HEK293 (cell line): ENCODE results near the gene CAPNS1.

Experiments used
- CTCF ChIP-seq: fragments of 450-650 bp; formaldehyde crosslinking; IDR thresholded peaks from 2 replicates; pipeline ENCODE4 v1.5.1; 2016; ENCODE audit warnings: missing biosample characterization, missing genetic modification characterization
- KLF1 ChIP-seq: fragments of 450-650 bp; formaldehyde crosslinking; IDR thresholded peaks from 2 replicates; pipeline ENCODE4 v1.5.1; 2016; ENCODE audit warnings: missing biosample characterization, missing genetic modification characterization
- PBX3 ChIP-seq: sonication (generic); formaldehyde crosslinking; IDR thresholded peaks from 2 replicates; pipeline ENCODE4 v1.8.1; 2022; ENCODE audit warnings: mild to moderate bottlenecking, moderate library complexity, missing genetic modification reagents
- PRDM6 ChIP-seq: fragments of 450-650 bp; formaldehyde crosslinking; IDR thresholded peaks from 2 replicates; pipeline ENCODE4 v1.5.1; 2017; ENCODE audit warnings: missing biosample characterization, missing genetic modification characterization
- YY1 ChIP-seq: fragments of 450-650 bp; formaldehyde crosslinking; IDR thresholded peaks from 2 replicates; pipeline ENCODE4 v1.5.1; 2018; ENCODE audit warnings: missing biosample characterization, missing genetic modification characterization
- ZBTB7A ChIP-seq: fragments of 450-650 bp; formaldehyde crosslinking; IDR thresholded peaks from 2 replicates; pipeline ENCODE4 v1.5.1; 2016; ENCODE audit warnings: low read depth, missing biosample characterization, missing genetic modification characterization
- ZNF239 ChIP-seq: fragments of 450-650 bp; formaldehyde crosslinking; IDR thresholded peaks from 2 replicates; pipeline ENCODE4 v1.5.1; 2016; ENCODE audit warnings: missing biosample characterization, missing genetic modification characterization
- ZNF26 ChIP-seq: fragments of 450-650 bp; formaldehyde crosslinking; IDR thresholded peaks from 2 replicates; pipeline ENCODE4 v1.5.1; 2016; ENCODE audit warnings: missing biosample characterization, missing genetic modification characterization
- ZNF416 ChIP-seq: fragments of 450-650 bp; formaldehyde crosslinking; IDR thresholded peaks from 2 replicates; pipeline ENCODE4 v1.5.1; 2016; ENCODE audit warnings: missing biosample characterization, missing genetic modification characterization
- TF ChIP-seq, protein P1 (sequence below): fragments of 450-650 bp; formaldehyde crosslinking; IDR thresholded peaks from 2 replicates; pipeline ENCODE4 v1.5.1; 2016; ENCODE audit warnings: missing biosample characterization, missing genetic modification characterization

DNA sequence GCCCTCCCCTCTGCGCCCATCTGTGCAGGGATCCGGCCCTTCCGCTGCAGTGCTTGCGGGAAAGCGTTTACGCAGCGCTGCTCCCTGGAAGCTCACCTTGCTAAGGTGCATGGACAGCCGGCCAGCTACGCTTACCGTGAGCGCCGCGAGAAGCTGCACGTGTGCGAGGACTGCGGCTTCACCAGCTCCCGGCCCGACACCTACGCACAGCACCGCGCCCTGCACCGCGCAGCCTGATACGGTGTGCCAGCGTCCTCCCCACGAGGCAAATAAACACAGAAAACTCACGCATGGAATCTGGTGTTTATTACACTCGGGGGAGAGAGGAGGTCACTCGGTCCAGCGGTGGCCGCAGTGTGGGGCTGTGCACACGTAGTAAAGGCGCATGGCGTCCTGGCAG is 26.4 kb upstream of the CAPNS1 start:
- TF ChIP-seq KLF1 (tag by site-specific recombination) (no peak), ZNF416 (no peak), CTCF (no peak), ZBTB7A (no peak), YY1 (no peak), PRDM6 (tag by site-specific recombination) (no peak), ZNF26 (tag by site-specific recombination) (no peak), ZNF239 (tag by site-specific recombination) (no peak), PBX3 (CRISPR knock-in tag) (no peak)
- TF ChIP-seq, protein P1, sequence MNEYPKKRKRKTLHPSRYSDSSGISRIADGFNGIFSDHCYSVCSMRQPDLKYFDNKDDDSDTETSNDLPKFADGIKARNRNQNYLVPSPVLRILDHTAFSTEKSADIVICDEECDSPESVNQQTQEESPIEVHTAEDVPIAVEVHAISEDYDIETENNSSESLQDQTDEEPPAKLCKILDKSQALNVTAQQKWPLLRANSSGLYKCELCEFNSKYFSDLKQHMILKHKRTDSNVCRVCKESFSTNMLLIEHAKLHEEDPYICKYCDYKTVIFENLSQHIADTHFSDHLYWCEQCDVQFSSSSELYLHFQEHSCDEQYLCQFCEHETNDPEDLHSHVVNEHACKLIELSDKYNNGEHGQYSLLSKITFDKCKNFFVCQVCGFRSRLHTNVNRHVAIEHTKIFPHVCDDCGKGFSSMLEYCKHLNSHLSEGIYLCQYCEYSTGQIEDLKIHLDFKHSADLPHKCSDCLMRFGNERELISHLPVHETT (tag by site-specific recombination), result no peak
